SK-N-SH (cell line): ENCODE results near the gene ZMIZ1. TPM values are rescaled to one million over a fixed set of nuclear protein-coding genes. Genes with fewer than 3 reads are reported as not detected.

Experiments used
- CTCF ChIA-PET: fragments of 300-600, 350-600 bp; formaldehyde crosslinking; extraction: SDS; loops from one replicate; lab custom pipeline; 2021; lab: Yijun Ruan, JAX
- POLR2A ChIA-PET: fragments of 350-600 bp; sonication (Branson Sonifier 250); formaldehyde crosslinking; extraction: SDS; loops from one replicate; lab custom pipeline; 2020; ENCODE audit warnings: antibody characterized with exemption, inconsistent platforms; lab: Yijun Ruan, JAX
- DNase-seq: peaks from one replicate; pipeline ENCODE4 v3.0.0; 2012
- H2AFZ ChIP-seq: fragments of 200-600 bp; sonication (generic); 2 replicates; pipeline ENCODE4 v1.8.1; 2016; ENCODE audit warnings: antibody characterized with exemption, mild to moderate bottlenecking, low read depth
- H3F3A ChIP-seq: fragments of 200-600 bp; sonication (generic); replicated peaks from 2 replicates; pipeline ENCODE3; 2016; ENCODE audit warnings: antibody characterized with exemption, mild to moderate bottlenecking; ENCODE audit not compliant: insufficient read depth
- H3K27ac ChIP-seq, 2 experiments: fragments of 200-500 bp in 1 of 2; fragments of 200-600 bp in 1 of 2; sonication (Bioruptor generic) in 1 of 2; sonication (generic), shearing (Covaris generic) in 1 of 2; 2 replicates each; pipeline versions ENCODE4 v1.5.1 to v1.6.1; 2014 to 2016; ENCODE audit warnings: low read depth in 2 of 2, inconsistent platforms in 1 of 2, low read length in 1 of 2, mild to moderate bottlenecking in 1 of 2, mixed read lengths in 1 of 2
- H3K27me3 ChIP-seq: fragments of 200-600 bp; sonication (generic), shearing (Covaris generic); 2 replicates; pipeline ENCODE4 v1.6.1; 2016; ENCODE audit warnings: mixed run types; ENCODE audit not compliant: insufficient read depth
- H3K36me3 ChIP-seq, 2 experiments: fragments of 200-500 bp in 1 of 2; fragments of 200-600 bp in 1 of 2; sonication (Bioruptor generic) in 1 of 2; sonication (generic) in 1 of 2; replicated peaks in 1 of 2; 2 replicates each; pipeline versions ENCODE3 to v1.5.1; 2014 to 2016; ENCODE audit warnings: low read length in 1 of 2, mild to moderate bottlenecking in 1 of 2; ENCODE audit not compliant: insufficient read depth in 2 of 2, control insufficient read depth in 1 of 2
- H3K4me1 ChIP-seq, 2 experiments: fragments of 200-500 bp in 1 of 2; fragments of 200-600 bp in 1 of 2; sonication (Bioruptor generic) in 1 of 2; sonication (generic), shearing (Covaris generic) in 1 of 2; 2 replicates each; pipeline versions ENCODE4 v1.5.1 to v1.6.1; 2014 to 2016; ENCODE audit warnings: low read depth in 1 of 2, low read length in 1 of 2, mixed run types in 1 of 2; ENCODE audit not compliant: insufficient read depth in 2 of 2, control insufficient read depth in 1 of 2
- H3K4me2 ChIP-seq: fragments of 200-600 bp; sonication (generic), shearing (Covaris generic); 2 replicates; pipeline ENCODE4 v1.6.1; 2017; ENCODE audit warnings: mixed run types
- H3K4me3 ChIP-seq, 2 experiments: fragments of 200-500 bp in 1 of 2; fragments of 200-600 bp in 1 of 2; sonication (Bioruptor generic) in 1 of 2; sonication (generic), shearing (Covaris generic) in 1 of 2; 2 replicates each; pipeline versions ENCODE4 v1.5.1 to v1.8.1; 2014 to 2016; ENCODE audit warnings: low read depth in 2 of 2, inconsistent platforms in 1 of 2, low read length in 1 of 2, mild to moderate bottlenecking in 1 of 2, mixed read lengths in 1 of 2, moderate library complexity in 1 of 2
- H3K79me2 ChIP-seq: fragments of 200-600 bp; sonication (generic); 2 replicates; pipeline ENCODE4 v1.8.1; 2017; ENCODE audit warnings: mild to moderate bottlenecking; ENCODE audit not compliant: insufficient read depth
- H3K9ac ChIP-seq: fragments of 200-600 bp; sonication (generic); 2 replicates; pipeline ENCODE4 v1.6.1; 2017; ENCODE audit warnings: mixed run types
- H3K9me2 ChIP-seq: fragments of 200-600 bp; sonication (generic); 2 replicates; pipeline ENCODE4 v1.6.1; 2017; ENCODE audit warnings: mixed run types
- H3K9me3 ChIP-seq: fragments of 200-600 bp; sonication (generic); 2 replicates; pipeline ENCODE4 v1.6.1; 2017; ENCODE audit warnings: mixed run types, mild to moderate bottlenecking, moderate library complexity
- H4K20me1 ChIP-seq: fragments of 200-600 bp; sonication (generic); 2 replicates; pipeline ENCODE4 v1.6.1; 2017; ENCODE audit warnings: mild to moderate bottlenecking, mixed run types; ENCODE audit not compliant: insufficient read depth
- CHD2 ChIP-seq: fragments of 150-350 bp; IDR thresholded peaks from 2 replicates; pipeline ENCODE4 v1.6.1; 2018; ENCODE audit warnings: low read length; ENCODE audit not compliant: partially characterized antibody
- ELF1 ChIP-seq: IDR thresholded peaks from 2 replicates; pipeline ENCODE4 v1.4.0; 2012
- EZH2phosphoT487 ChIP-seq: fragments of 200-600 bp; sonication (generic); IDR thresholded peaks from 2 replicates; pipeline ENCODE4 v1.6.1; 2017; ENCODE audit warnings: low read depth, mixed run types, mild to moderate bottlenecking, antibody characterized with exemption, moderate library complexity, borderline replicate concordance
- FOXJ3 ChIP-seq: sonication (generic); formaldehyde crosslinking; IDR thresholded peaks from 2 replicates; pipeline ENCODE4 v1.5.1; 2020; ENCODE audit warnings: mild to moderate bottlenecking, missing genetic modification reagents
- GABPA ChIP-seq: IDR thresholded peaks from 2 replicates; pipeline ENCODE4 v1.4.0; 2012; ENCODE audit warnings: low read depth, mild to moderate bottlenecking
- IRF3 ChIP-seq: fragments of 150-350 bp; IDR thresholded peaks from 2 replicates; pipeline ENCODE4 v1.6.1; 2016; ENCODE audit warnings: mild to moderate bottlenecking, low read depth, low read length
- JUND ChIP-seq: IDR thresholded peaks from 2 replicates; pipeline ENCODE4 v1.4.0; 2012
- MXI1 ChIP-seq: IDR thresholded peaks from 2 replicates; pipeline ENCODE4 v1.6.1; 2012; ENCODE audit warnings: mild to moderate bottlenecking, low read depth, low read length, improper control_type of control experiment
- NRF1 ChIP-seq: IDR thresholded peaks from 2 replicates; pipeline ENCODE4 v1.6.1; 2012; ENCODE audit warnings: low read depth, mild to moderate bottlenecking, low read length
- PBX3 ChIP-seq: IDR thresholded peaks from 2 replicates; pipeline ENCODE4; 2012
- POLR2AphosphoS5 ChIP-seq: IDR thresholded peaks from 2 replicates; pipeline ENCODE4 v1.6.1; 2012; ENCODE audit warnings: low read depth, low read length
- RAD21 ChIP-seq: IDR thresholded peaks from 2 replicates; pipeline ENCODE4 v1.6.1; 2012; ENCODE audit warnings: mild to moderate bottlenecking, low read length
- RCOR1 ChIP-seq: fragments of 150-350 bp; IDR thresholded peaks from 2 replicates; pipeline ENCODE4 v1.6.1; 2017; ENCODE audit warnings: antibody characterized with exemption, low read length
- RXRA ChIP-seq: IDR thresholded peaks from 2 replicates; pipeline ENCODE4 v1.4.0; 2012; ENCODE audit warnings: low read depth, mild to moderate bottlenecking, borderline replicate concordance
- SIN3A ChIP-seq: IDR thresholded peaks from 2 replicates; pipeline ENCODE4 v1.6.1; 2012; ENCODE audit warnings: low read depth, mild to moderate bottlenecking, low read length, moderate library complexity, borderline replicate concordance
- TEAD4 ChIP-seq: IDR thresholded peaks from 2 replicates; pipeline ENCODE4 v1.4.0; 2012; ENCODE audit warnings: mild to moderate bottlenecking, borderline replicate concordance; ENCODE audit not compliant: insufficient read depth
- USF1 ChIP-seq: IDR thresholded peaks from 2 replicates; pipeline ENCODE4 v1.4.0; 2012; ENCODE audit warnings: low read depth, borderline replicate concordance
- USF2 ChIP-seq: fragments of 150-350 bp; IDR thresholded peaks from 2 replicates; pipeline ENCODE4 v1.6.1; 2017; ENCODE audit warnings: antibody characterized with exemption, low read length, low read depth, borderline replicate concordance
- YY1 ChIP-seq: IDR thresholded peaks from 2 replicates; pipeline ENCODE4 v1.4.0; 2012; ENCODE audit warnings: low read depth, mild to moderate bottlenecking
- WGBS: methylation state at CpG from one replicate; pipeline ENCODE4 v1.1.6; 2017; ENCODE audit warnings: low lambda C conversion rate; 5-methylcytosine and 5-hydroxymethylcytosine counted together
- polyA plus RNA-seq, 3 experiments: library from polyadenylated mRNA; depleted of rRNA; stranded (reverse); fragments of >200 nt; gene quantifications; 2 replicates each; pipeline ENCODE4 v1.2.3, GENCODE V29; 2012

Gene ZMIZ1
- polyA plus RNA-seq, 1 of the 3 experiments (the other 2 are of a cell fraction), result 23.5 TPM

GRCh38 chr10:79236433-79236765 is 167.6 kb downstream of the ZMIZ1 start:
- H3K79me2 ChIP-seq, result peaks cover 42% of the 10 kb centered on the region
- WGBS, result 95% methylated on average over 9 of the region's 9 CpGs
- CTCF ChIA-PET, result interaction anchor here (0.7 to 1.7 kb wide), 3 partner anchors 12 to 262 kb away, joined by 3 to 4 read pairs (median 3); no protein-coding TSS in a partner anchor

GRCh38 chr10:79237454-79238157 is 168.8 kb downstream of the ZMIZ1 start:
- Histone ChIP-seq H3K9ac (no peak overlapping the region), H4K20me1 (peaks cover 25% of the 10 kb centered on the region), H3K79me2 (peaks cover 46% of the 10 kb centered on the region), H3K9me3 (no peaks in the 10 kb centered on the region), H3K4me2 (peak overlapping the region; percentile 16; the same call in 1 of the 2 replicates), H3F3A (peaks cover 19% of the 10 kb centered on the region), H2AFZ (no peak overlapping the region), H3K36me3 (peaks cover 0 to 7% of the 10 kb centered on the region in 2 experiments), H3K27me3 (no peaks in the 10 kb centered on the region), H3K4me1 (peaks cover 48 to 94% of the 10 kb centered on the region in 2 experiments), H3K27ac (peak overlapping the region; percentile 72 to 99), H3K9me2 (no peaks in the 10 kb centered on the region), H3K4me3 (no peak overlapping the region)
- WGBS, result 84% methylated on average over 12 of the region's 12 CpGs
- ChIA-PET CTCF (interaction anchor here (1.5 kb wide), 1 partner anchor 33 kb away, joined by 4 read pairs; no protein-coding TSS in a partner anchor), POLR2A (interaction anchor here (1.0 to 12.6 kb wide), 2 partner anchors 12 to 21 kb away, joined by 3 to 237 read pairs; no protein-coding TSS in a partner anchor)
- no peak for DNase-seq
- TF ChIP-seq JUND (no peak), TEAD4 (no peak), IRF3 (no peak), GABPA (no peak), EZH2phosphoT487 (no peak), PBX3 (no peak), CHD2 (no peak), SIN3A (no peak), YY1 (no peak)

More at GRCh38 chr10:79236433-79236765, 167.6 kb downstream of the ZMIZ1 start:
- no peaks in the 10 kb centered on the region for H3K9me3 ChIP-seq
- DNase-seq, result no peak
- H2AFZ ChIP-seq, result no peak overlapping the region
- no peak overlapping the region for H3K9ac ChIP-seq
- H4K20me1 ChIP-seq, result peaks cover 34% of the 10 kb centered on the region
- peak overlapping the region in 1 of 2 experiments; percentile 99; a peak in 2 of 4 replicates for H3K27ac ChIP-seq
- no peak overlapping the region for H3K4me2 ChIP-seq
- POLR2A ChIA-PET, result interaction anchor here (1.0 kb wide), 1 partner anchor 15 kb away, joined by 4 read pairs; no protein-coding TSS in a partner anchor
- H3F3A ChIP-seq, result peaks cover 17% of the 10 kb centered on the region
- H3K36me3 ChIP-seq, result peaks cover 9 to 11% of the 10 kb centered on the region in 2 experiments
- no peak overlapping the region for H3K4me3 ChIP-seq
- no peaks in the 10 kb centered on the region for H3K27me3 ChIP-seq
- H3K4me1 ChIP-seq, result peaks cover 40 to 94% of the 10 kb centered on the region in 2 experiments
- H3K9me2 ChIP-seq, result no peaks in the 10 kb centered on the region
- TF ChIP-seq USF2, result no peak
- no peak for TF ChIP-seq ELF1
- no peak for TF ChIP-seq POLR2AphosphoS5
- no peak for TF ChIP-seq RXRA
- TF ChIP-seq NRF1, result no peak
- TF ChIP-seq USF1, result no peak
- no peak for TF ChIP-seq YY1
- TF ChIP-seq TEAD4, result no peak
- TF ChIP-seq RCOR1, result no peak
- TF ChIP-seq RAD21, result no peak
- TF ChIP-seq GABPA, result no peak
- TF ChIP-seq JUND, result no peak
- TF ChIP-seq FOXJ3 (CRISPR knock-in tag), result no peak
- no peak for TF ChIP-seq CHD2
- no peak for TF ChIP-seq EZH2phosphoT487
- no peak for TF ChIP-seq MXI1
